GM23248 (cell line): ENCODE results near the gene VWC2. TPM values are rescaled to one million over a fixed set of nuclear protein-coding genes. Genes with fewer than 3 reads are reported as not detected.
A peak's percentile ranks its signal among the peaks of the same experiment; 100 is the strongest.
"Not testable (repeated sequence)": the region's sequence is repeated elsewhere in the genome, so short reads cannot be mapped to it uniquely, and the experiment has no call there.

Experiments
- DNase-seq: peaks from one replicate; pipeline ENCODE4 v3.0.0-alpha.2; 2015
- H2AFZ ChIP-seq: fragments of 200-600 bp; sonication (generic); 2 replicates; pipeline ENCODE4 v1.6.1; 2016; ENCODE audit warnings: antibody characterized with exemption
- H3F3A ChIP-seq: fragments of 200-600 bp; sonication (generic); 2 replicates; pipeline ENCODE4 v1.6.1; 2016; ENCODE audit warnings: mild to moderate bottlenecking, antibody characterized with exemption, mixed run types; ENCODE audit not compliant: insufficient read depth
- H3K27ac ChIP-seq: fragments of 200-600 bp; sonication (generic); 2 replicates; pipeline ENCODE4 v1.5.1; 2016; ENCODE audit warnings: mild to moderate bottlenecking
- H3K27me3 ChIP-seq: fragments of 200-600 bp; sonication (generic); replicated peaks from 2 replicates; pipeline ENCODE4 v1.6.1; 2016; ENCODE audit warnings: mild to moderate bottlenecking; ENCODE audit not compliant: insufficient read depth
- H3K36me3 ChIP-seq: fragments of 200-600 bp; sonication (generic); 2 replicates; pipeline ENCODE4 v1.6.1; 2016; ENCODE audit warnings: low read depth, mild to moderate bottlenecking
- H3K4me1 ChIP-seq: fragments of 200-600 bp; sonication (generic); 2 replicates; pipeline ENCODE4 v1.6.1; 2016; ENCODE audit warnings: mild to moderate bottlenecking; ENCODE audit not compliant: insufficient read depth
- H3K4me2 ChIP-seq: fragments of 200-600 bp; sonication (generic); one replicate; pipeline ENCODE4 v1.6.1; 2016; ENCODE audit warnings: mild to moderate bottlenecking; ENCODE audit not compliant: unreplicated experiment
- H3K4me3 ChIP-seq: fragments of 200-600 bp; sonication (generic); 2 replicates; pipeline ENCODE4 v1.5.1; 2016; ENCODE audit warnings: mild to moderate bottlenecking
- H3K79me2 ChIP-seq: fragments of 200-600 bp; sonication (generic); 2 replicates; pipeline ENCODE4 v1.6.1; 2016; ENCODE audit warnings: mild to moderate bottlenecking; ENCODE audit not compliant: insufficient read depth
- H3K9ac ChIP-seq: fragments of 200-600 bp; sonication (generic); 2 replicates; pipeline ENCODE4 v1.6.1; 2016; ENCODE audit warnings: mild to moderate bottlenecking
- H3K9me2 ChIP-seq: fragments of 200-600 bp; sonication (generic); 2 replicates; pipeline ENCODE4 v1.6.1; 2016; ENCODE audit warnings: mixed run types, mild to moderate bottlenecking, moderate library complexity; ENCODE audit not compliant: insufficient read depth
- H3K9me3 ChIP-seq: fragments of 200-600 bp; sonication (generic); one replicate; pipeline ENCODE4 v1.6.1; 2017; ENCODE audit warnings: low read depth
- H4K20me1 ChIP-seq: fragments of 200-600 bp; sonication (generic); 2 replicates; pipeline ENCODE4 v1.6.0; 2016; ENCODE audit not compliant: insufficient read depth
- EZH2 ChIP-seq: fragments of 200-600 bp; sonication (generic); IDR thresholded peaks from 2 replicates; pipeline ENCODE4 v1.6.1; 2018; ENCODE audit warnings: antibody characterized with exemption, mild to moderate bottlenecking; ENCODE audit not compliant: insufficient read depth, poor library complexity, severe bottlenecking
- EZH2phosphoT487 ChIP-seq: fragments of 200-600 bp; sonication (generic); IDR thresholded peaks from 2 replicates; pipeline ENCODE4 v1.6.1; 2018; ENCODE audit warnings: antibody characterized with exemption, moderate library complexity, mild to moderate bottlenecking, low read depth; ENCODE audit not compliant: insufficient read depth
- WGBS, 2 experiments: methylation state at CpG; one replicate each; pipeline ENCODE4 v1.1.6; 2015 to 2017; ENCODE audit warnings: low lambda C conversion rate in 2 of 2, low coverage in 1 of 2; ENCODE audit errors: missing lambda C conversion rate in 2 of 2; 5-methylcytosine and 5-hydroxymethylcytosine counted together
- in situ Hi-C: fragments of 300-500 bp; cut with MboI; formaldehyde crosslinking; loops from 2 replicates; pipeline ENCODE4 v1.15.0; 2020
- polyA plus RNA-seq: library from polyadenylated mRNA; unstranded; fragments of >200 nt; fragmentation: Nextera tagmentation; extraction: Ambion mirVana; gene quantifications from 2 replicates; pipeline ENCODE4 v1.2.1, GENCODE V29; 2016
- total RNA-seq: library from RNA; depleted of rRNA; stranded (reverse); fragments of >200 nt; shearing (Covaris generic); gene quantifications from 2 replicates; pipeline ENCODE4 v1.2.3, GENCODE V29; 2014

Gene VWC2
- total and polyA plus RNA-seq, 2 experiments from 2014 or later, result not detected

DNA sequence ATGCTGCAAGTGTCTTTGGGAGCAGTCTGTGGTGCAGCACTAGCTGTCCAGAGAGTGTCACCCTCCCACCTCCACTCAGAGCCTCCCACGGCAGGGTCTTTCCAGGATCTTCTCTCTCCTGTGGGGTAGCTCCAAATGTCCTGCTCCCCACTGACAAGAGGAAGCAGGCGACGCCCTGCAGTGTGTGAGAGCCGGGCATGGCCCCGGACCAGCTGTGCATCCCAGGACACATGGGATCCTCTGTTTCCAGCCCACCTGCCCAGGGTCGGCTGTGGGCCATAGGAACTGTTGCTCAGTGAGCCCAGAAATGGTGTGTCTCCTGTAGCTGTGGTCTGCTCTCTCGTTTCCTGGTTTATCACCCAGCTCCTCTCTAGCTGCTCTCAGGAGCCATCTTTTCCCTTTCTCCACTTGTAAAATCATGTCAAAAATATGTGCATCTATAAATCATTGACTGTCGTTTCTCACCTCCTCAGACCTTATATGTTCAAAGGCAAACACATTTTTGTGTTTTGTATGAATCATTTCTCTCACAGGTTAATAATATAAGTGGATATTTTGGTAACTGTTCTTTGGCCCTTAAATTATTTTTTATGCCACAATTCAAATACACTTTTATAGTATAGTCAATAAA, 74.9 kb downstream of the VWC2 start:
- Histone ChIP-seq H3F3A (no peaks in the 10 kb centered on the region), H3K4me2 (no peak overlapping the region), H3K79me2 (no peaks in the 10 kb centered on the region), H3K36me3 (no peaks in the 10 kb centered on the region), H4K20me1 (no peaks in the 10 kb centered on the region), H3K4me3 (no peak overlapping the region), H3K27me3 (no peaks in the 10 kb centered on the region), H3K4me1 (no peaks in the 10 kb centered on the region), H3K9me2 (no peaks in the 10 kb centered on the region), H3K9ac (no peak overlapping the region), H3K27ac (no peak overlapping the region), H3K9me3 (no peaks in the 10 kb centered on the region), H2AFZ (no peak overlapping the region)
- 8 to 19% methylated on average over 8 of the region's 8 CpGs for WGBS, 2 experiments
- in situ Hi-C loops, result no loop called here
- no peak for TF ChIP-seq EZH2
- no peak for DNase-seq

DNA sequence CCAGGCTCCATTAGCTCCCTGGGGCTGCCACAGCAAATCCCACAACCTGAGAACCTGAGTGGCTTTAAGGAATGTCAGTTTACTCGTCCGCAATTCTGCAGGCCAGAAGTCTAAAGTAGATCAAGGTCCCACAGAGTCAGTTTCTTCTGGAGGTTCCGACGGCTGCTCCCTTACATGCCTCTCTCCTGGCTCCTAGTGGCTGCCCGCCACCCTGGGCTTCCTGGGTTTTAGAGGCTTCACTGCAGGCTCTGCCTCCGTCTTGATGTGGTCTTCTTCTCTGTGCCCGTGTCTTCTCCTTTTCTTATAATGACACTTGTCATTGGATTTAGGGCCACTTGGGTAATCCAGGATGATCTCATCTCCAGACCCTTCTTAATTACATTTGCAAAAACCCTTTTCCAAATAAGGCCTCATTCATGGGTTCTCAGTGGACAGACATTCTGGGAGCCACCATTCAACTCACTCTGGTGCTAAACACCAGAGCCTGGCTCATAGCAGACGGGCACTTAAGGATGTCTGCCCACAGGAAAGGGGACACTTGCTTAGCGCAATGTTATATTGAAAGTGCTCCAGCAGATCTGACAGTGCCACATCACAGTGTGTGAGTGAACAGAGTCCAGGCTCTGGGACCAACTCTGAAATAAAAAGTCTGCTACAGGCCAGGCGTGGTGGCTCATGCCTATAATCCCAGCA, 77.6 kb downstream of the VWC2 start:
- no peak for TF ChIP-seq EZH2
- TF ChIP-seq EZH2phosphoT487, result no peak
- H3K79me2 ChIP-seq, result no peaks in the 10 kb centered on the region
- no peak overlapping the region for H3K4me3 ChIP-seq
- no peaks in the 10 kb centered on the region for H3K9me3 ChIP-seq
- 21 to 22% methylated on average over 10 of the region's 10 CpGs for WGBS, 2 experiments
- H3K9me2 ChIP-seq, result no peaks in the 10 kb centered on the region
- no peak overlapping the region for H2AFZ ChIP-seq
- in situ Hi-C loops, result loop anchor here (25.0 kb wide), 1 partner anchor 1514 kb away; no protein-coding TSS in a partner anchor
- no peaks in the 10 kb centered on the region for H3K4me1 ChIP-seq
- no peaks in the 10 kb centered on the region for H3K36me3 ChIP-seq
- no peak overlapping the region for H3K9ac ChIP-seq
- no peaks in the 10 kb centered on the region for H3K27me3 ChIP-seq
- H3F3A ChIP-seq, result no peaks in the 10 kb centered on the region
- H3K27ac ChIP-seq, result no peak overlapping the region
- H4K20me1 ChIP-seq, result no peaks in the 10 kb centered on the region
- no peak overlapping the region for H3K4me2 ChIP-seq
- peak; percentile 7 for DNase-seq

GRCh38 chr7:49851614-49851934, 78.1 kb downstream of the VWC2 start:
- H3K9me3 ChIP-seq, H4K20me1 ChIP-seq, H3K9ac ChIP-seq, H3K36me3 ChIP-seq, H3K79me2 ChIP-seq, H3K27me3 ChIP-seq, H3K4me3 ChIP-seq, H3K27ac ChIP-seq, H3K4me1 ChIP-seq, H3K4me2 ChIP-seq, H2AFZ ChIP-seq, DNase-seq, H3F3A ChIP-seq, H3K9me2 ChIP-seq: not testable (repeated sequence)
- in situ Hi-C loops, result loop anchor here (25.0 kb wide), 1 partner anchor 1514 kb away; no protein-coding TSS in a partner anchor
- 68 to 70% methylated on average over 9 of the region's 9 CpGs for WGBS, 2 experiments

DNA sequence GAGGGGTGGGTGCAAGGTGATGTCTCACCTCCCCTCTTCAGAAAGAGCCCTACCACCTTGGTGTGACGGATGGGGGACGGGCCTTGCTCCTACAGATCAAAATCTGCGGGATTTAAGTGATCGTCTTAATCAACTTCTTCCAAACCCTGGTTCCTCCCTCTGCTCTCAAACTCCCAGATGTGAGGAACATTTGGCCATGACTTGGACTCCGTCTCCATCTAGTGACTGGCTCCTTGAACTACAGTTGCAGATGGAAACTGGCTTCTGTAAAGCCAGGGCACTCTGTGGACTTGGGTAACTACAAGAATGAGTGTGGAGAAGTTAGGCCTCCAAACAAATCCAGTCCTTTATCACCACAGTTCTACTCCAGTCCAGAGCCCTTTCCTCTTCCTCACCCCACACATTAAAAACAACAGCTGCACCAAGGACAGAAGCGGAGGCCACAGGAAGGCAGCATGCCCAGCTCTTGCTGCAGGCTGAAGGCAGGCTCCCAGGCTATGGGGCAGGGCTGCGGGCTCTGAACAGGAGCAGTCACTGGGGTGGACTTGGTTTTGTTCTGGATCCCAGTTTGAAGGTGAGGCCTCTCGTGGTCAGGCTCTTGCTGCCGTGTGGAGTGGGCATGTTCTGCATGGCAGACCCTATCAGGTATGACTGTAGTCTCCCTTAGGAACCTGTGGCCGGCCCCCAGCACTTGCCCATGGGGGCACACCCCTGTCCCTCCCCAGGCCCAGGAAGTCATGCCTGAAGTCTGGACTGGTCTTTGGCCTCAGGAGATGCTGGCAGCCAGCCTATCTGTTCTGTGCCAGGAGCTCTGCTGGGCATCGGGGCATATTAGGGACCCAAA, 79.4 kb downstream of the VWC2 start:
- Histone ChIP-seq H3K4me1 (no peaks in the 10 kb centered on the region), H3K27ac (no peak overlapping the region), H3K36me3 (no peaks in the 10 kb centered on the region), H2AFZ (no peak overlapping the region), H3K79me2 (no peaks in the 10 kb centered on the region), H4K20me1 (no peaks in the 10 kb centered on the region), H3K9me3 (no peaks in the 10 kb centered on the region), H3K4me3 (no peak overlapping the region), H3K9ac (no peak overlapping the region), H3K9me2 (no peaks in the 10 kb centered on the region), H3K4me2 (no peak overlapping the region), H3F3A (no peaks in the 10 kb centered on the region), H3K27me3 (no peaks in the 10 kb centered on the region)
- TF ChIP-seq EZH2 (no peak), EZH2phosphoT487 (no peak)
- DNase-seq, result peak; percentile 74
- 23 to 33% methylated on average over 11 of the region's 11 CpGs for WGBS, 2 experiments
- in situ Hi-C loops, result loop anchor here (25.0 kb wide), 1 partner anchor 1516 kb away; no protein-coding TSS in a partner anchor
